Measurements from ENCODE around the gene SGSM2. TPM values are rescaled to one million over a fixed set of nuclear protein-coding genes. Genes with fewer than 3 reads are reported as not detected.
"Not testable (repeated sequence)": the region's sequence is repeated elsewhere in the genome, so short reads cannot be mapped to it uniquely, and the experiment has no call there.

SGSM2 gene
- total RNA-seq, 4 donors from 2014 or later, result 41.0 to 148 (median 70.0) TPM

GRCh38 chr17:2303204-2304188 lies 33.8 kb upstream of the SGSM2 start, which contains the start of the genes SMG6 and SRR:
Gene SMG6 (minus strand): TSS chr17:2303785. CDS start chr17:2303720, 65 bp downstream.
Gene SRR (plus strand): TSS chr17:2303950. CDS start chr17:2315561, 11,611 bp downstream.
- WGBS, 2 donors (ENCODE audit: low coverage in 1 of 2), result 0% methylated on average over 40 of the region's 108 CpGs; no CpG with 5 or more reads in 1 of the 2 donors
- intact Hi-C loops (cut with DNase I; ENCODE audit: low total_unique reads), result no loop called here
- TF ChIP-seq CTCF (IDR thresholded peaks at IDR 0.05) (no peak), POLR2AphosphoS5 (IDR thresholded peaks at IDR 0.05) (peak; percentile 23 to 78 (median 65)), POLR2A (IDR thresholded peaks at IDR 0.05) (peak; percentile 82), EP300 (IDR thresholded peaks at IDR 0.05; ENCODE audit: low read depth) (no peak)
- H3K27ac ChIP-seq, result peak within 1 kb of the TSS; percentile 92 to 97 (median 95)
- peak; percentile 95 for DNase-seq
- no peaks in the 10 kb centered on the region for H3K9me3 ChIP-seq
- H3K4me1 ChIP-seq, result peaks cover 8 to 26% (median 15%) of the 10 kb centered on the region in 4 donors
- peaks cover 0 to 8% (median 3%) of the 10 kb centered on the region in 4 donors for H3K36me3 ChIP-seq
- peak within 1 kb of the TSS; percentile 64 to 93 (median 80) for H3K4me3 ChIP-seq
- in situ Hi-C loops (cut with MboI; ENCODE audit: low pct_ligation_motif_present in 1 of 4, low pct_unique_long_range_greater_than_20kb in 1 of 4, low sequenced_read_pairs in 3 of 4), result no loop called here
- no peaks in the 10 kb centered on the region for H3K27me3 ChIP-seq

- Histone ChIP-seq H3K4me3 (no peak overlapping the region), H3K9me3 (no peaks in the 10 kb centered on the region), H3K27me3 (no peaks in the 10 kb centered on the region), H3K27ac (no peak overlapping the region), H3K36me3 (peaks cover 0 to 5% (median 1%) of the 10 kb centered on the region in 4 donors), H3K4me1 (peaks cover 8 to 26% (median 15%) of the 10 kb centered on the region in 4 donors)
- intact Hi-C loops (cut with DNase I; ENCODE audit: low total_unique reads), result no loop called here
- no peak for DNase-seq
- TF ChIP-seq EP300 (IDR thresholded peaks at IDR 0.05; ENCODE audit: low read depth), result no peak
- TF ChIP-seq CTCF (IDR thresholded peaks at IDR 0.05), result no peak
- no peak for TF ChIP-seq POLR2AphosphoS5 (IDR thresholded peaks at IDR 0.05)
- in situ Hi-C loops (cut with MboI; ENCODE audit: low pct_ligation_motif_present in 1 of 4, low pct_unique_long_range_greater_than_20kb in 1 of 4, low sequenced_read_pairs in 3 of 4), result no loop called here
- WGBS, 2 donors (ENCODE audit: low coverage in 1 of 2), result 87 to 93% methylated on average over 1 to 4 of the region's 4 CpGs
Measured at GRCh38 chr17:2304931-2305330, 32.4 kb upstream of the SGSM2 start.

GRCh38 chr17:2309338-2310154 lies 27.8 kb upstream of the SGSM2 start:
- H3K4me3 ChIP-seq, result no peak overlapping the region
- TF ChIP-seq POLR2AphosphoS5 (IDR thresholded peaks at IDR 0.05) (no peak), CTCF (IDR thresholded peaks at IDR 0.05) (no peak), POLR2A (IDR thresholded peaks at IDR 0.05) (no peak), EP300 (IDR thresholded peaks at IDR 0.05; ENCODE audit: low read depth) (no peak)
- intact Hi-C loops (cut with DNase I; ENCODE audit: low total_unique reads), result no loop called here
- H3K9me3 ChIP-seq, result no peaks in the 10 kb centered on the region
- H3K27me3 ChIP-seq, result no peaks in the 10 kb centered on the region
- H3K27ac ChIP-seq, result no peak overlapping the region
- H3K36me3 ChIP-seq, result no peaks in the 10 kb centered on the region
- in situ Hi-C loops (cut with MboI; ENCODE audit: low pct_ligation_motif_present in 1 of 4, low pct_unique_long_range_greater_than_20kb in 1 of 4, low sequenced_read_pairs in 3 of 4), result no loop called here
- peaks cover 0 to 3% (median 0%) of the 10 kb centered on the region in 4 donors for H3K4me1 ChIP-seq
- DNase-seq, result no peak
- WGBS, 2 donors (ENCODE audit: low coverage in 1 of 2), result 31 to 59% methylated on average over 3 to 6 of the region's 6 CpGs

GRCh38 chr17:2312736-2313135 lies 24.6 kb upstream of the SGSM2 start:
- Histone ChIP-seq H3K4me1 (no peaks in the 10 kb centered on the region), H3K9me3 (no peaks in the 10 kb centered on the region), H3K4me3 (no peak overlapping the region), H3K36me3 (no peaks in the 10 kb centered on the region), H3K27me3 (no peaks in the 10 kb centered on the region), H3K27ac (no peak overlapping the region)
- in situ Hi-C loops (cut with MboI; ENCODE audit: low pct_ligation_motif_present in 1 of 4, low pct_unique_long_range_greater_than_20kb in 1 of 4, low sequenced_read_pairs in 3 of 4), result no loop called here
- intact Hi-C loops (cut with DNase I; ENCODE audit: low total_unique reads), result no loop called here
- no peak for DNase-seq
- WGBS, 2 donors (ENCODE audit: low coverage in 1 of 2), result 91 to 95% methylated on average over 3 to 5 of the region's 5 CpGs
- no peak for TF ChIP-seq CTCF (IDR thresholded peaks at IDR 0.05)

GRCh38 chr17:2316916-2317205 lies 20.4 kb upstream of the SGSM2 start:
- H3K4me1 ChIP-seq; H3K9me3 ChIP-seq; DNase-seq; intact Hi-C loops (cut with DNase I; ENCODE audit: low total_unique reads); H3K36me3 ChIP-seq; H3K4me3 ChIP-seq; in situ Hi-C loops (cut with MboI; ENCODE audit: low pct_ligation_motif_present in 1 of 4, low pct_unique_long_range_greater_than_20kb in 1 of 4, low sequenced_read_pairs in 3 of 4); H3K27me3 ChIP-seq; H3K27ac ChIP-seq: not testable (repeated sequence)
- WGBS, 2 donors (ENCODE audit: low coverage in 1 of 2), result 40 to 90% methylated on average over 1 to 7 of the region's 7 CpGs
